ENCODE results near the gene NXN.

The NXN gene

DNA sequence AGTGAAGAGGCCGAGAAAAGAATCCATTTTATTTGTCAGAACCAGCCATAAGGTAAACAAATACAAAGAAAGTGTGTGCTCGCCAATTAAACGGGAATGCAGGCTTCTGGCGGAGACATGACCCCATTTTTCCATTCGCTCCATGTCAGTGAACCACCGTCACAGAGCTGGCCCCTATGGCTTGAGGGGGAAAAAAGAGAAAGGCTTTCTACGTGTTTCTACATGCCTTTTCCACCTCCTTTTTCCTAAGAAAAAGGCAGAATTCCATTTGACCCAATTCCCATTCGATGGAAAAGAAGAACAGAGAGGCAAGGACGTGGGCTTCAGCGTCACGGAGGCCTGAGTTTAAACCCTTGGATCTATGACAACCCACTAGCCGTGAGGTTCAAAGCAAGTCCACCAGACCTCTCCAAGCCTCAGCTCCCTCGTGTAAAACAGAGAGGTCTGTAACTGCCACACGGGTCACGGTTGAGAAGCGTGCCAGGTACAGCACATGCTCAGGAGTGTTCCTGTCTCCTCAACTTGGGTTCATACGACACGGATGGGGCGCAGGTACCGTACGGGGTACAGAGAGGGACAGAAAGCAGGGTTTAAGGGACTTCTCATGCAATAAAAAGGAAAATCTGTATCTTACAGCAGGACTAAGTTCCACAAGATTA, 91.9 kb downstream of the NXN start:
- no peak for TF ChIP-seq GABPA (IDR thresholded peaks at IDR 0.05; ENCODE audit: low read depth)
- no peak for TF ChIP-seq SPI1 (IDR thresholded peaks at IDR 0.05; ENCODE audit: borderline replicate concordance, low read depth)
- TF ChIP-seq POLR2AphosphoS5 (IDR thresholded peaks at IDR 0.05; ENCODE audit: low read depth), result no peak
- TF ChIP-seq, protein P1, sequence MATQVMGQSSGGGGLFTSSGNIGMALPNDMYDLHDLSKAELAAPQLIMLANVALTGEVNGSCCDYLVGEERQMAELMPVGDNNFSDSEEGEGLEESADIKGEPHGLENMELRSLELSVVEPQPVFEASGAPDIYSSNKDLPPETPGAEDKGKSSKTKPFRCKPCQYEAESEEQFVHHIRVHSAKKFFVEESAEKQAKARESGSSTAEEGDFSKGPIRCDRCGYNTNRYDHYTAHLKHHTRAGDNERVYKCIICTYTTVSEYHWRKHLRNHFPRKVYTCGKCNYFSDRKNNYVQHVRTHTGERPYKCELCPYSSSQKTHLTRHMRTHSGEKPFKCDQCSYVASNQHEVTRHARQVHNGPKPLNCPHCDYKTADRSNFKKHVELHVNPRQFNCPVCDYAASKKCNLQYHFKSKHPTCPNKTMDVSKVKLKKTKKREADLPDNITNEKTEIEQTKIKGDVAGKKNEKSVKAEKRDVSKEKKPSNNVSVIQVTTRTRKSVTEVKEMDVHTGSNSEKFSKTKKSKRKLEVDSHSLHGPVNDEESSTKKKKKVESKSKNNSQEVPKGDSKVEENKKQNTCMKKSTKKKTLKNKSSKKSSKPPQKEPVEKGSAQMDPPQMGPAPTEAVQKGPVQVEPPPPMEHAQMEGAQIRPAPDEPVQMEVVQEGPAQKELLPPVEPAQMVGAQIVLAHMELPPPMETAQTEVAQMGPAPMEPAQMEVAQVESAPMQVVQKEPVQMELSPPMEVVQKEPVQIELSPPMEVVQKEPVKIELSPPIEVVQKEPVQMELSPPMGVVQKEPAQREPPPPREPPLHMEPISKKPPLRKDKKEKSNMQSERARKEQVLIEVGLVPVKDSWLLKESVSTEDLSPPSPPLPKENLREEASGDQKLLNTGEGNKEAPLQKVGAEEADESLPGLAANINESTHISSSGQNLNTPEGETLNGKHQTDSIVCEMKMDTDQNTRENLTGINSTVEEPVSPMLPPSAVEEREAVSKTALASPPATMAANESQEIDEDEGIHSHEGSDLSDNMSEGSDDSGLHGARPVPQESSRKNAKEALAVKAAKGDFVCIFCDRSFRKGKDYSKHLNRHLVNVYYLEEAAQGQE (IDR thresholded peaks at IDR 0.05; ENCODE audit: insufficient replicate concordance, low read depth), result no peak
- TF ChIP-seq, protein P2, sequence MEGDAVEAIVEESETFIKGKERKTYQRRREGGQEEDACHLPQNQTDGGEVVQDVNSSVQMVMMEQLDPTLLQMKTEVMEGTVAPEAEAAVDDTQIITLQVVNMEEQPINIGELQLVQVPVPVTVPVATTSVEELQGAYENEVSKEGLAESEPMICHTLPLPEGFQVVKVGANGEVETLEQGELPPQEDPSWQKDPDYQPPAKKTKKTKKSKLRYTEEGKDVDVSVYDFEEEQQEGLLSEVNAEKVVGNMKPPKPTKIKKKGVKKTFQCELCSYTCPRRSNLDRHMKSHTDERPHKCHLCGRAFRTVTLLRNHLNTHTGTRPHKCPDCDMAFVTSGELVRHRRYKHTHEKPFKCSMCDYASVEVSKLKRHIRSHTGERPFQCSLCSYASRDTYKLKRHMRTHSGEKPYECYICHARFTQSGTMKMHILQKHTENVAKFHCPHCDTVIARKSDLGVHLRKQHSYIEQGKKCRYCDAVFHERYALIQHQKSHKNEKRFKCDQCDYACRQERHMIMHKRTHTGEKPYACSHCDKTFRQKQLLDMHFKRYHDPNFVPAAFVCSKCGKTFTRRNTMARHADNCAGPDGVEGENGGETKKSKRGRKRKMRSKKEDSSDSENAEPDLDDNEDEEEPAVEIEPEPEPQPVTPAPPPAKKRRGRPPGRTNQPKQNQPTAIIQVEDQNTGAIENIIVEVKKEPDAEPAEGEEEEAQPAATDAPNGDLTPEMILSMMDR (IDR thresholded peaks at IDR 0.05; ENCODE audit: insufficient read depth, low read length), result no peak
- no peaks in the 10 kb centered on the region for H3K27me3 ChIP-seq (ENCODE audit: insufficient read depth, poor library complexity, severe bottlenecking)
- no peak overlapping the region for H3K4me3 ChIP-seq (replicated peaks; ENCODE audit: insufficient read depth, low read length)
- DNase-seq (ENCODE audit: low read depth in 1 of 2, low spot score in 1 of 2), result no peak
- H3K27ac ChIP-seq (replicated peaks), result no peak overlapping the region

DNA sequence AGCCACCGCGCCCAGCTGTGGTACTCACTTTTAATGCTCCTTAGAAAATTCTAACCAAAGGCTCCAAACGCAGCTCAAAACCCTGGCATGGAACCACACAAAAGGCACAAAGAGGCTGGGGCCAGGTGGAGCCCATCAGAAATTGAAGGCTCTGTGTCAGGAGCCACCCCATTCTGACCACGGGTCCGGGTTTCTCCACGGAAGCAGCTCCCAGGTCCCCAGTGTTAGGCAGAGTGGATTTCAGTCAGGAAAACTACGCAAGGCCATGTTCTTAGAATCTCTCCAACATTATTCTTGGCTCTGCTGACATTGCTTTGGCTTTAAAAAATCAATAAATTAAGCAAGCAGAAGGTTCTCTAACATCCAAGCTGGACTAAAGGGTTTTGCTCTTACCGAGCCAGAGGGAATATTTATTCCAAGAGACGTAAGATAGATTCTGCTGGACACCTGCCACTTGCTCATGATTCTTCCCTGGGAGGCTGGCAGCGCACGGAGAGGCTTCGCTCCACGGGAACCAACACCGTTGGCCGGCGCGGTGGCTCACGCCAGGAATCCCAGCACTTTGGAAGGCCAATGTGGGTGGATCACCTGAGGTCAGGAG, 93.5 kb downstream of the NXN start:
- no peak overlapping the region for H3K4me3 ChIP-seq (replicated peaks; ENCODE audit: insufficient read depth, low read length)
- TF ChIP-seq SPI1 (IDR thresholded peaks at IDR 0.05; ENCODE audit: borderline replicate concordance, low read depth), result no peak
- TF ChIP-seq, protein P2 (IDR thresholded peaks at IDR 0.05; ENCODE audit: insufficient read depth, low read length), result no peak
- no peak for TF ChIP-seq GABPA (IDR thresholded peaks at IDR 0.05; ENCODE audit: low read depth)
- TF ChIP-seq POLR2AphosphoS5 (IDR thresholded peaks at IDR 0.05; ENCODE audit: low read depth), result no peak
- TF ChIP-seq, protein P1 (IDR thresholded peaks at IDR 0.05; ENCODE audit: insufficient replicate concordance, low read depth), result no peak
- H3K27me3 ChIP-seq (ENCODE audit: insufficient read depth, poor library complexity, severe bottlenecking), result no peaks in the 10 kb centered on the region
- no peak for DNase-seq (ENCODE audit: low read depth in 1 of 2, low spot score in 1 of 2)
- H3K27ac ChIP-seq (replicated peaks), result no peak overlapping the region

DNA sequence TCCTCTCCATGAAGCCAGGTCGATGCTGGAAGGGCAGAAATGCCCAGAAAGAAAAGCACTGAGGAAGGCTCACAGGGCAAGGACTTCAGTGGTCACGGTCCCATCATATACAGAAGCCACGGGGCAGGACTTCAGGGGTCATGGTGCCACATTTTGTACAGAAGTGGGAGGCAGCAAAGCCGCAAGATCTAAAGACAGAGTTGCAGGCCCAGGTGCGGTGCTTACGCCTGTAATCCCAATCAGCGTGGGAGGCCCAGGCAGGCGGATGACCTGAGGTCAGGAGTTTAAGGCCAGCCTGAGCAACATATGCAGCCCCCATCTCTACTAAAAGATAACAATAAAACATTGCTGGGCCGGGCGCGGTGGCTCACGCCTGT, 96.0 kb downstream of the NXN start:
- Histone ChIP-seq H3K4me3 (replicated peaks; ENCODE audit: insufficient read depth, low read length) (no peak overlapping the region), H3K27me3 (ENCODE audit: insufficient read depth, poor library complexity, severe bottlenecking) (no peaks in the 10 kb centered on the region), H3K27ac (replicated peaks) (no peak overlapping the region)
- TF ChIP-seq, protein P2 (IDR thresholded peaks at IDR 0.05; ENCODE audit: insufficient read depth, low read length), result no peak
- TF ChIP-seq POLR2AphosphoS5 (IDR thresholded peaks at IDR 0.05; ENCODE audit: low read depth), result no peak
- TF ChIP-seq, protein P1 (IDR thresholded peaks at IDR 0.05; ENCODE audit: insufficient replicate concordance, low read depth), result no peak
- TF ChIP-seq SPI1 (IDR thresholded peaks at IDR 0.05; ENCODE audit: borderline replicate concordance, low read depth), result no peak
- TF ChIP-seq GABPA (IDR thresholded peaks at IDR 0.05; ENCODE audit: low read depth), result no peak
- DNase-seq (ENCODE audit: low read depth in 1 of 2, low spot score in 1 of 2), result no peak

Data from HL-60 (cell line).